HEK293 (cell line): ENCODE results near the gene SLC28A3.

Experiments used
- CTCF ChIA-PET: fragments of 350-600 bp; formaldehyde crosslinking; extraction: SDS; loops from one replicate; lab custom pipeline; 2021; ENCODE audit warnings: antibody characterized with exemption; lab: Yijun Ruan, JAX
- POLR2A ChIA-PET: fragments of 300-600 bp; formaldehyde crosslinking; extraction: SDS; loops from one replicate; lab custom pipeline; 2020; ENCODE audit warnings: antibody characterized with exemption, inconsistent platforms; lab: Yijun Ruan, JAX
- H3K27ac ChIP-seq: fragments of 200-500 bp; sonication (Bioruptor generic); 2 replicates; pipeline ENCODE4 v1.5.1; 2014; ENCODE audit warnings: low read depth, low read length, control low read depth, inconsistent platforms; ENCODE audit errors: extremely low read depth
- H3K36me3 ChIP-seq, 2 experiments: fragments of 200-500 bp in 1 of 2; sonication (Bioruptor generic) in 1 of 2; 1 replicate in 1 of 2; 2 replicates in 1 of 2; pipeline ENCODE4 v1.5.1; 2014 to 2017; ENCODE audit warnings: inconsistent platforms in 2 of 2, low read length in 2 of 2; ENCODE audit not compliant: control insufficient read depth in 2 of 2, insufficient read depth in 1 of 2
- H3K4me1 ChIP-seq: fragments of 200-500 bp; sonication (Bioruptor generic); 2 replicates; pipeline ENCODE4 v1.5.1; 2014; ENCODE audit warnings: mild to moderate bottlenecking, low read length, inconsistent platforms; ENCODE audit not compliant: control insufficient read depth, insufficient read depth
- H3K4me3 ChIP-seq: 2 replicates; pipeline ENCODE4 v1.5.1; 2011; ENCODE audit warnings: low read depth, mild to moderate bottlenecking, control low read depth, low read length, moderate library complexity
- H3K9me3 ChIP-seq: fragments of 200-500 bp; sonication (Bioruptor generic); 2 replicates; pipeline ENCODE4 v1.5.1; 2014; ENCODE audit warnings: low read depth, low read length, inconsistent platforms; ENCODE audit not compliant: control insufficient read depth, insufficient read depth
- SCRT2 ChIP-seq: fragments of 450-650 bp; formaldehyde crosslinking; IDR thresholded peaks from 2 replicates; pipeline ENCODE4 v1.5.1; 2016; ENCODE audit warnings: missing biosample characterization, missing genetic modification characterization
- ZNF146 ChIP-seq: fragments of 450-650 bp; formaldehyde crosslinking; IDR thresholded peaks from 2 replicates; pipeline ENCODE4 v1.5.1; 2016; ENCODE audit warnings: missing biosample characterization, missing genetic modification characterization
- ZNF169 ChIP-seq: fragments of 450-650 bp; formaldehyde crosslinking; IDR thresholded peaks from 2 replicates; pipeline ENCODE4 v1.5.1; 2016; ENCODE audit warnings: missing biosample characterization, missing genetic modification characterization
- ZNF19 ChIP-seq: fragments of 450-650 bp; formaldehyde crosslinking; IDR thresholded peaks from 2 replicates; pipeline ENCODE4; 2016; ENCODE audit warnings: missing biosample characterization, missing genetic modification characterization, low read depth
- ZNF335 ChIP-seq: fragments of 450-650 bp; formaldehyde crosslinking; conservative IDR thresholded peaks from 2 replicates; pipeline ENCODE4 v1.5.1; 2016; ENCODE audit warnings: missing biosample characterization, missing genetic modification characterization
- ZNF473 ChIP-seq: fragments of 450-650 bp; formaldehyde crosslinking; IDR thresholded peaks from 2 replicates; pipeline ENCODE4 v1.5.1; 2017; ENCODE audit warnings: missing biosample characterization, missing genetic modification characterization
- ZNF629 ChIP-seq: fragments of 450-650 bp; formaldehyde crosslinking; IDR thresholded peaks from 2 replicates; pipeline ENCODE4 v1.5.1; 2017; ENCODE audit warnings: missing biosample characterization, missing genetic modification characterization
- ZNF654 ChIP-seq: fragments of 450-650 bp; formaldehyde crosslinking; IDR thresholded peaks from 2 replicates; pipeline ENCODE4 v1.5.1; 2016; ENCODE audit warnings: low read depth, missing biosample characterization, missing genetic modification characterization
- ZNF830 ChIP-seq: fragments of 450-650 bp; IDR thresholded peaks from 2 replicates; pipeline ENCODE4 v1.5.0; 2018; ENCODE audit warnings: missing biosample characterization, missing genetic modification characterization, low read depth, mild to moderate bottlenecking, moderate library complexity
- TF ChIP-seq, protein P1 (sequence below): fragments of 450-650 bp; formaldehyde crosslinking; IDR thresholded peaks from 2 replicates; pipeline ENCODE4 v1.5.1; 2016; ENCODE audit warnings: missing biosample characterization, missing genetic modification characterization
- TF ChIP-seq, protein P2 (sequence below): fragments of 450-650 bp; formaldehyde crosslinking; IDR thresholded peaks from 2 replicates; pipeline ENCODE4 v1.5.0; 2017; ENCODE audit warnings: missing biosample characterization, missing genetic modification characterization, borderline replicate concordance
- TF ChIP-seq, protein P3 (sequence below): fragments of 450-650 bp; formaldehyde crosslinking; IDR thresholded peaks from 2 replicates; pipeline ENCODE4 v1.5.1; 2016; ENCODE audit warnings: missing biosample characterization, missing genetic modification characterization
- TF ChIP-seq, protein P4 (sequence below): fragments of 450-650 bp; formaldehyde crosslinking; IDR thresholded peaks from 2 replicates; pipeline ENCODE4 v1.5.1; 2017; ENCODE audit warnings: missing biosample characterization, missing genetic modification characterization
- TF ChIP-seq, protein P5 (sequence below): fragments of 450-650 bp; formaldehyde crosslinking; IDR thresholded peaks from 2 replicates; pipeline ENCODE4 v1.5.1; 2016; ENCODE audit warnings: missing biosample characterization, missing genetic modification characterization

The SLC28A3 gene

DNA sequence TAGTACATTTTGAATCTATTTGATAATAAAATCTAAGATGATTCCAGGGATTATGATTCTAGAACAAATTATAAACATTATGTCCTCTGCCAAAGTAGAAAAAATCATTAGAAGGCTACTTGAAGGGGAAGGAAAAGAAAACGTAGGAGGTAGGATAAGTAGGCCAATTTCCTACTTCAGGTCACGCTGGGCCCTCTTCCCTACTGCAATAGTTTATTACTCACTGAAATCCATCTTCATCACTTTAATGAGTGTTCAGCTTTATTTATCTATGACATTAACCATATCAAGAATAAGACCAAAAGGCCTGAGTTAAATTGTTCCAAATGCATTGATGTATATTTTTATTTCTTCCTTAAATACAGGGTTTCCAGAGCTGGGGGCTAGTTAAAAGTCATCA, 21.6 kb downstream of the SLC28A3 start:
- Histone ChIP-seq H3K27ac (no peak overlapping the region), H3K4me1 (no peaks in the 10 kb centered on the region), H3K36me3 (no peaks in the 10 kb centered on the region), H3K4me3 (no peak overlapping the region), H3K9me3 (no peaks in the 10 kb centered on the region)
- ChIA-PET CTCF (interaction anchor here (0.9 to 1.2 kb wide), 2 partner anchors 8 to 25 kb away, joined by 4 read pairs; no protein-coding TSS in a partner anchor), POLR2A (interaction anchor here (0.6 kb wide), 1 partner anchor 25 kb away, joined by 3 read pairs; no protein-coding TSS in a partner anchor)
- TF ChIP-seq, protein P1, sequence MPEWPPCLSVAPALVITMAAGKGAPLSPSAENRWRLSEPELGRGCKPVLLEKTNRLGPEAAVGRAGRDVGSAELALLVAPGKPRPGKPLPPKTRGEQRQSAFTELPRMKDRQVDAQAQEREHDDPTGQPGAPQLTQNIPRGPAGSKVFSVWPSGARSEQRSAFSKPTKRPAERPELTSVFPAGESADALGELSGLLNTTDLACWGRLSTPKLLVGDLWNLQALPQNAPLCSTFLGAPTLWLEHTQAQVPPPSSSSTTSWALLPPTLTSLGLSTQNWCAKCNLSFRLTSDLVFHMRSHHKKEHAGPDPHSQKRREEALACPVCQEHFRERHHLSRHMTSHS (tag by site-specific recombination): no peak
- TF ChIP-seq, protein P2, sequence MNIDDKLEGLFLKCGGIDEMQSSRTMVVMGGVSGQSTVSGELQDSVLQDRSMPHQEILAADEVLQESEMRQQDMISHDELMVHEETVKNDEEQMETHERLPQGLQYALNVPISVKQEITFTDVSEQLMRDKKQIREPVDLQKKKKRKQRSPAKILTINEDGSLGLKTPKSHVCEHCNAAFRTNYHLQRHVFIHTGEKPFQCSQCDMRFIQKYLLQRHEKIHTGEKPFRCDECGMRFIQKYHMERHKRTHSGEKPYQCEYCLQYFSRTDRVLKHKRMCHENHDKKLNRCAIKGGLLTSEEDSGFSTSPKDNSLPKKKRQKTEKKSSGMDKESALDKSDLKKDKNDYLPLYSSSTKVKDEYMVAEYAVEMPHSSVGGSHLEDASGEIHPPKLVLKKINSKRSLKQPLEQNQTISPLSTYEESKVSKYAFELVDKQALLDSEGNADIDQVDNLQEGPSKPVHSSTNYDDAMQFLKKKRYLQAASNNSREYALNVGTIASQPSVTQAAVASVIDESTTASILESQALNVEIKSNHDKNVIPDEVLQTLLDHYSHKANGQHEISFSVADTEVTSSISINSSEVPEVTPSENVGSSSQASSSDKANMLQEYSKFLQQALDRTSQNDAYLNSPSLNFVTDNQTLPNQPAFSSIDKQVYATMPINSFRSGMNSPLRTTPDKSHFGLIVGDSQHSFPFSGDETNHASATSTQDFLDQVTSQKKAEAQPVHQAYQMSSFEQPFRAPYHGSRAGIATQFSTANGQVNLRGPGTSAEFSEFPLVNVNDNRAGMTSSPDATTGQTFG (tag by site-specific recombination): no peak
- TF ChIP-seq, protein P3, sequence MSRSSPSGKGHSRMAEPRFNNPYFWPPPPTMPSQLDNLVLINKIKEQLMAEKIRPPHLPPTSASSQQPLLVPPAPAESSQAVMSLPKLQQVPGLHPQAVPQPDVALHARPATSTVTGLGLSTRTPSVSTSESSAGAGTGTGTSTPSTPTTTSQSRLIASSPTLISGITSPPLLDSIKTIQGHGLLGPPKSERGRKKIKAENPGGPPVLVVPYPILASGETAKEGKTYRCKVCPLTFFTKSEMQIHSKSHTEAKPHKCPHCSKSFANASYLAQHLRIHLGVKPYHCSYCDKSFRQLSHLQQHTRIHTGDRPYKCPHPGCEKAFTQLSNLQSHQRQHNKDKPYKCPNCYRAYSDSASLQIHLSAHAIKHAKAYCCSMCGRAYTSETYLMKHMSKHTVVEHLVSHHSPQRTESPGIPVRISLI (tag by site-specific recombination): no peak
- TF ChIP-seq, protein P4, sequence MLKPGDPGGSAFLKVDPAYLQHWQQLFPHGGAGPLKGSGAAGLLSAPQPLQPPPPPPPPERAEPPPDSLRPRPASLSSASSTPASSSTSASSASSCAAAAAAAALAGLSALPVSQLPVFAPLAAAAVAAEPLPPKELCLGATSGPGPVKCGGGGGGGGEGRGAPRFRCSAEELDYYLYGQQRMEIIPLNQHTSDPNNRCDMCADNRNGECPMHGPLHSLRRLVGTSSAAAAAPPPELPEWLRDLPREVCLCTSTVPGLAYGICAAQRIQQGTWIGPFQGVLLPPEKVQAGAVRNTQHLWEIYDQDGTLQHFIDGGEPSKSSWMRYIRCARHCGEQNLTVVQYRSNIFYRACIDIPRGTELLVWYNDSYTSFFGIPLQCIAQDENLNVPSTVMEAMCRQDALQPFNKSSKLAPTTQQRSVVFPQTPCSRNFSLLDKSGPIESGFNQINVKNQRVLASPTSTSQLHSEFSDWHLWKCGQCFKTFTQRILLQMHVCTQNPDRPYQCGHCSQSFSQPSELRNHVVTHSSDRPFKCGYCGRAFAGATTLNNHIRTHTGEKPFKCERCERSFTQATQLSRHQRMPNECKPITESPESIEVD (tag by site-specific recombination): no peak
- no peak for TF ChIP-seq ZNF169
- no peak for TF ChIP-seq ZNF473 (tag by site-specific recombination)
- TF ChIP-seq ZNF146 (tag by site-specific recombination): no peak
- TF ChIP-seq ZNF830 (tag by site-specific recombination): no peak
- no peak for TF ChIP-seq ZNF335 (tag by site-specific recombination)
- no peak for TF ChIP-seq ZNF19 (tag by site-specific recombination)
- TF ChIP-seq ZNF629: no peak
- no peak for TF ChIP-seq SCRT2 (tag by site-specific recombination)

DNA sequence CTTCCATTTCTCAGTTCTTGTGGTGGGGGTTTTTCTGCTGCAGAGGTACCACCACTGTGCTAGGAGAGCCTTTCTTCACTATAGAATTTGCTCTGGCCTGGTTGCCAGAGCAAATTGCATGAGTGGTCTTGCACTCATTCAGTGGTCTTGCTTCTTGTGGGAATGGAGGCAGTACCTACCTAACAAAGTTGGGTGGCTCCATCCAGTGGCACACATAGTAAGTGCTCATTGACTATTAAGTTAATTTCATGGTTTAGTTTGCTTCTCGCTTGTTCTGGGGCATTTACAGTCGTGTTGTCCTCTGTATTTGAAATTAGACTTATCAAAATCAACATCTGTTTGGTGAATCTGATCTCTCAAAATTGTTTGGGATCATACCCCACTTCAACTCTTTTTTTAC, 23.0 kb downstream of the SLC28A3 start:
- no peaks in the 10 kb centered on the region for H3K9me3 ChIP-seq
- H3K4me3 ChIP-seq: no peak overlapping the region
- POLR2A ChIA-PET: no interaction called here
- H3K4me1 ChIP-seq: no peaks in the 10 kb centered on the region
- TF ChIP-seq, protein P5, sequence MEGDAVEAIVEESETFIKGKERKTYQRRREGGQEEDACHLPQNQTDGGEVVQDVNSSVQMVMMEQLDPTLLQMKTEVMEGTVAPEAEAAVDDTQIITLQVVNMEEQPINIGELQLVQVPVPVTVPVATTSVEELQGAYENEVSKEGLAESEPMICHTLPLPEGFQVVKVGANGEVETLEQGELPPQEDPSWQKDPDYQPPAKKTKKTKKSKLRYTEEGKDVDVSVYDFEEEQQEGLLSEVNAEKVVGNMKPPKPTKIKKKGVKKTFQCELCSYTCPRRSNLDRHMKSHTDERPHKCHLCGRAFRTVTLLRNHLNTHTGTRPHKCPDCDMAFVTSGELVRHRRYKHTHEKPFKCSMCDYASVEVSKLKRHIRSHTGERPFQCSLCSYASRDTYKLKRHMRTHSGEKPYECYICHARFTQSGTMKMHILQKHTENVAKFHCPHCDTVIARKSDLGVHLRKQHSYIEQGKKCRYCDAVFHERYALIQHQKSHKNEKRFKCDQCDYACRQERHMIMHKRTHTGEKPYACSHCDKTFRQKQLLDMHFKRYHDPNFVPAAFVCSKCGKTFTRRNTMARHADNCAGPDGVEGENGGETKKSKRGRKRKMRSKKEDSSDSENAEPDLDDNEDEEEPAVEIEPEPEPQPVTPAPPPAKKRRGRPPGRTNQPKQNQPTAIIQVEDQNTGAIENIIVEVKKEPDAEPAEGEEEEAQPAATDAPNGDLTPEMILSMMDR (tag by site-specific recombination): no peak
- TF ChIP-seq ZNF654 (tag by site-specific recombination): peak; percentile 6; the same call in 1 of the 2 replicates
- no peak overlapping the region for H3K27ac ChIP-seq
- CTCF ChIA-PET: interaction anchor here (0.7 to 1.0 kb wide), 2 partner anchors 57 to 145 kb away, joined by 3 read pairs; no protein-coding TSS in a partner anchor
- H3K36me3 ChIP-seq: no peaks in the 10 kb centered on the region
